HuH-7.5 (cell line): ENCODE results near the gene CRYZ.

Experiments used
- DNase-seq: peaks from one replicate; pipeline ENCODE4 v3.0.0; 2011; ENCODE audit warnings: low spot score

The CRYZ gene

DNA sequence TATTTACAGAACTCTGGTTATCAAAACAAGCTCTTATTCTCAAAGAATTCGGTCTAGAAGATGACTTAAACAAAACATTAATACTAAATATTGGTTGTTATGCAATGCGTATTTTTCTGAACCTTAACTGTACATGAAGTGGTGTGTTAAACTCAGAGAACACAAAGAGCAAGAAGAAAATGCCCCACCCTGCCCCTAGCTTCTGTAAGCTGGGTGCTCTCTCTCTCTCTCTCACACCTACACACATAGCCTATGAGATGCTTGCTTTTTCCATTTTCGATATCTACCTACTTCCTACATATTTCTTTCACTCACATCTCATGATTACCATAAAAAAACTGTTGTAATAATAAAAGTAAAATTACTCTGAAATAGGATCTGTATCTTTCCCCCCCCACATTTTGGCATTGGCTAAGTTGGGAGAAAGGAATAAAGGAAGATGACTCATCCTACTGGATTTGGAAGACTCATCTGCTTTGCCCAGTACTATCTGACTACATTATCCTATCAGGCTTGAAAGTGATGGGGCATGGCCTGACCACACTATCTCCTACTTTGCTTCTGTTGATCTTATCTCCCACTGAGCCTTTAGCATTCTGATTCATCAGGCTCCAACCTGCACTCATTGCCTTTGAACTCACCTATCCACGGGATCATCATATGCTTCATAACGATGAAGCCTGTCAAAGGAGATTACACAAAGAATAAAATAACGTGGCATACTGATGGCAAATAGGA is 2.9 kb downstream of the CRYZ start:
- DNase-seq: no peak

GRCh38 chr1:74728736-74729135 is 4.1 kb downstream of the CRYZ start:
- no peak for DNase-seq

- no peak for DNase-seq
Measured at GRCh38 chr1:74726063-74726462, 6.8 kb downstream of the CRYZ start.

DNA sequence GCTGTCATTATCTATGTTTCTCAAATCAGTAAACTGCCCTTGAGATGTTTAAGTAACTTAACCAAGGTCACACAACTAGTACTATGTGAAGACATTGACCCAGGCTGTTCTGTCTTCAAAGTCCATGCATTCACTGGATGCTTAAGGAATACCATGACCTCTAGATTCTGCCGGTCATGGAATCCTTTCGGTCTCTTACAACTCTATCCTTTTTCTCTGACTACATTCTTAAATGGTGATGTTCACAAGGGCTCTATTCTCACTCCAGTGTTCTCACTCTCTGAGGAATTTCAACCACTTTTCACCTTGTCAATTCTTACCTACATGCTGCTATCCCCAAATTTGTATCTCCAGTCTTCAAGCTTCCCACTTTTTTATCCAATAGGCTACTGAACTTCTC is 15.2 kb downstream of the CRYZ start:
- no peak for DNase-seq

- no peak for DNase-seq
Measured at GRCh38 chr1:74716822-74717221, 16.0 kb downstream of the CRYZ start.

DNA sequence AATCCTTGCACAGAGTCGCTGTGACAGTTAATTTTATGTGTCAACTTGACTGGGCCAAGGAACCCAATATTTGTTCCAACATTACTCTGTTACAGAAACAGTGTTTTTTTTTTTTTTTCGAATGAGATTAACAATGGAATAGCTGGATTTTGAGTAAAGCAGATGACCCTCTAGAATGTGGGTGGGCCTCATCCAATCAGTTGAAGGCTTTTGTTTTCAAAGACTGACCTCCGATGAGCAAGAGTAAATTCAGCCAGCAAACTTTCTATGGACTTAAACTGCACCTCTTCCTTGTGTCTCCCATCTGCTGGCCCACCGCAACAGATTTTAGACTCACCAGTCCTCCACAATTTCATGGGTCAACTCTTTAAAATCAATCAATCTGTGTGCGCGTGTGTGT is 17.0 kb downstream of the CRYZ start:
- DNase-seq: no peak

DNA sequence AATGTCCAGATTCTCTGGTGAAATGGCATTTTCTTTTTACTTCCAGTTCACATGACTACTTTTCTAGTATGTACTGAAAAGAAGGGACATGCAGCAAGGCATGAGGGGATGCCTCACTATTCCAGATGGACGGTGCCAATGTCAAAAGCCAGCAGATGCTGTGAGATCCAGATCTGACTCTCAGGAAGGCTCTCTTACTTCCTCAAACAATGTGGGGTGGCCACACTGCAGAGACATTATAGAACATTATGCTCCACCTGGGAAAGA is 17.7 kb downstream of the CRYZ start:
- no peak for DNase-seq

DNA sequence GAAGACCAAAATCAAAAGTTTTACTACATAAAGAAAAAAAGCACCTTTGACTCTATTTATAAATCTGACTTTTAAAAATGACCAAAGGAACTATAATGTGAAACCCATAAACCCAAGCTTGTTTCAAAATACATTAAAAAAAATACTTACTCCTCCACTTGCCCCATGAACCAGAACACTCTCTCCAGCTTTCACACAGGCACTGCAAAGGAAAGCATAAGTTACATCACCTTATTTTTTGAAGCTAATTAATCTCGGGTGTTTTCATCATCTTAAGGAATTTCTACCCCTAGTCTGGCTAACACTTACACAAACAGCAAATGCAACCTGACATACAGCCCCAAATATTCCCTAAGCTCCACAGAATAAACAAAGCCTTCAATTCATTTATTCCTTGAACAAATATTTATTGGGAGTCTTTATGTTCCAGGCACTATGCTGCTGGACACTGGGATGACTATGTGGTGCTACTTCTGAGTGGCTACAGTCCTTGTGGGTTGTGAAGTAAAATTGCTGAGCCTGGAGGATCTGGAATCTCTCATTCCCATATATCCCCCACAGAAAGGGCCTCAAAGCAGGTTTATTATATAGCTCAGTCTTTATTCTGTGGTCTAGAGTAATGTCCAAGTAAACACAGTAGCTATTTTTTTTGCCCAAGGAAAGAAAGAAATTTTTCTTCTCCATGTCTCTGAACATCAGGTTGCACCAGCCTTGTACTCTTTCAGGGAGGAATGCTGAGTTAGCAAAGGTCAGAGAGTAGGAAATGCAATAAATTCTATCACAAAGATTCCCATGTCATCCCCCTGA is 18.2 kb downstream of the CRYZ start:
- no peak for DNase-seq

DNA sequence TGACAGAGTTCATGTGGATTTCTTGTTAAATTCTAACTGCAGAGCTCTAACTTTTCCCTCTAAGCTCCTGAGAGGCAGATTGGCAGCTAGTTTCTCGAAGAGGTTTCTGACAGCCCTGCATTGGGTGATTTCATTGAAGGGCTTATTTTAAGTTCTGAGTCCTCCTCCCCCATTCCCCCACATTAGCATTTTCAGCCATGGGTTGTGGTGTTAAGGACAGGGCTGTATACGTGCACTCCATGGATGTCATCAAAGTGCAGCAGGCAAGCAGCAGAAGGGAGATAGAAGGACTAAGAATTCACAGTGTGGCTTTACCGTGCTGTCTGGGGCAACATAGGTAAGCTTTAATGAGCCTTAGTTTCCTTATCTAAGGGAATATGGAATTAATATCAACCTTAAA is 19.0 kb downstream of the CRYZ start:
- no peak for DNase-seq

DNA sequence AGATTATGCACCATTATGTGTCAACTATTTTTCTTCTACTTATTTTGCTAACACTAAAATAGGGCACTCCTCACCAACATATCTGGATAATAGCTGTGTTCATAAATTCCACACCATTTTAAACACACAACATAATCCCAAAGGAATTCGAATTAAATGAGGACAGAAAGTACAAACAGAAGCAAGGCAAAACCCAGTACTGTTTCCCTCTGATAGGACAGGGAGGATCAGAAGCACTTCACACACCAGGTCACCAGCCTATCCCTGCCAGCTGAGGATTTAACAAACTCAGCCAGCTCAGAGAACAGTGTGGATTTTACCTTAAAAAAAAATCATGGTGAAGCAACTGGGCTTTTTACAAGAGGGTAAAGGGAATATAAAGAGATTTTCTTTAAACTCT is 20.0 kb downstream of the CRYZ start:
- no peak for DNase-seq

DNA sequence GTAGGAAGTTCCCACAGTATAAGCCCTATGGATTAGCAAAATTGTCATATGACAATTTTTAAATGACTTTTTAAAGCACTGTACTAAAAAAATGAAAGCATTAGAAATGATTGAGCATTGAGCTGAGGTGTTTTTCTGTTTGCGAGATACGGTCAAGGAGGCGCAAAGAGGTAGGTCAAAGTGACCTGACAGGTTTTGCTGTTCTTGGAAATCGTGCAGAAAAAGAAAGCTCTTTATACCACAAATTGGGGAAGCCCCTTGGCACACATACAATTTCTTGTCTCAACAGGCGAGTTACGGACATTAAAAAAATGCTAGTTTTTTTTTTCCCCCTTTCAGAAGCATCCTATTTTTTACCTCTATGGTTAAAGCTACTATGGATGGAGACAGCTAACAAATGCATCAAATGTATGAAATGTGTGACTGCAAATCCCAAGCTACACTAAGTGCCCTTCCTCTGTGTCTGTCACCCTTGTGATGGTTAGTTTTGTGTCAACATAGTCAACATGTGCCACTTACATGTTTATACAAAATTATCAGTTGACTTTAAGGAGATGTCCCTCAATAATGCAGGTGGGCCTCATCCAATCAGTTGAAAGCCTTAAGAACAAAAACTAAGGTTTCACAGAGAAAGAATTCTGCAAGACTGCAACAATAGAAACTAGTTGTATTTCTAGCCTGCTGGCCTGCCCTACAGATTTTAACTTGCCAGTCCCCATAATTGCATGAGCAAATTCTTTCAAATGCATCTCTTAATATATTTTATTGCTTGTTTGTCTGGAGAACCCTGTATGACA is 29.3 kb downstream of the CRYZ start:
- no peak for DNase-seq

- DNase-seq: no peak
Measured at GRCh38 chr1:74699331-74699730, 33.5 kb downstream of the CRYZ start.

- no peak for DNase-seq
Measured at GRCh38 chr1:74697832-74698231, 35.0 kb downstream of the CRYZ start.

- DNase-seq: no peak
Measured at GRCh38 chr1:74693473-74693872, 39.4 kb downstream of the CRYZ start.

DNA sequence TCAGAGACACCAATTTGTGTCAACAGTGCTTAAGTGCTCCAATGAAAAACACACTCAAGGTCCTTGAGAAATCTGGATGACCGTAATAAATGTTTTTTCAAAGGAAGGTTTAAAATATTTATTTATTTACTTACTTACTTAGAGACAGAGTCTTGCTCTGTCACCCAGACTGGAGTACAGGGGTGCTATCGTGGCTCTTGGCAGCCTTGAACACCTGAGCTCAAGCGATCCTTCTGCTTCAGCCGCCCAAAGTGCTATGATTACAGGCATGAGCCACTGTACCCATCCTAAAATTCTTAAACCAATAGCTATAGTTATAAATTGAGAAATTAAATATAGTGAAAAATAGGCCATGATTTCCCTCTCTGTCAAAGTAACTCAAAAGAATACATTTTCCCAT is 41.9 kb downstream of the CRYZ start:
- DNase-seq: no peak

GRCh38 chr1:74690364-74690696 is 42.5 kb downstream of the CRYZ start:
- no peak for DNase-seq

- no peak for DNase-seq
Measured at GRCh38 chr1:74689621-74690363, 43.1 kb downstream of the CRYZ start.

GRCh38 chr1:74686928-74687327 is 45.9 kb downstream of the CRYZ start:
- DNase-seq: no peak

DNA sequence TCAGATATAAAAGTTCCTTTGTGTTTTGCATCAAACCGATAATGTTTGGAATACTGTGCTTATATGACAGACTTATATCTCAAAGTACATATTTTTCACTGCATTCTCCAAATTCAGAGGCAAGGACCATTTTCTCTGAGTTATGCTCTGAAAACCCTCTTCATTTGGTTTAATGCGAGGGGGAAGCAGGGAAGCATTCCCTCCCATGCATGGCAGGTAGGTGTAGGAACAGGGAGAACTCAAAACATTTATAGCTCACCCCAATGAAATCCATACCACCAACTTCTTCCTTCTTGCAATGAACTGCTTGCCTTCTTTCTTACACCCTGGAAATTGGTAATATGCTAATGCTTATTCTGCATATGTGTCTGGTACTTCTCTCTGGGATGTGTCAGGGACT is 48.5 kb downstream of the CRYZ start:
- DNase-seq: no peak

DNA sequence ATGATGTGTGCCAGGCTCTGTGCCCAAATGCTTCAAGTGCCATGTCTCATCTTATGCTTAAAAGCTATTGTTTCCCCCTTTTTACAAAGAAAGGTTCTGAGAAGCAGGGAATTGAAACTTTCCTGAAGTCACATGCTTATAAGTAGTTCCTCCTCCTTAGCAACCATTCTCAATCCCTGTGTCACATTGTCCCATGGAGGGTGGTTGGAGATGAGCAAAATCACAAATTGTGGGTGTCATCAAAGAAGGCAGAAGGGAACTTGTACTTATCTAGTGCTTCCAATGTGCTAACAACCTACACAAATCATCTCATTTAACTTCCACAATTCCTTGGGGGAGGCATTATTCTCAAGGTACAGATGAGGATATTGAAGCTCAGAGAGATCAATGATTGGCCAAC is 49.2 kb downstream of the CRYZ start:
- no peak for DNase-seq

DNA sequence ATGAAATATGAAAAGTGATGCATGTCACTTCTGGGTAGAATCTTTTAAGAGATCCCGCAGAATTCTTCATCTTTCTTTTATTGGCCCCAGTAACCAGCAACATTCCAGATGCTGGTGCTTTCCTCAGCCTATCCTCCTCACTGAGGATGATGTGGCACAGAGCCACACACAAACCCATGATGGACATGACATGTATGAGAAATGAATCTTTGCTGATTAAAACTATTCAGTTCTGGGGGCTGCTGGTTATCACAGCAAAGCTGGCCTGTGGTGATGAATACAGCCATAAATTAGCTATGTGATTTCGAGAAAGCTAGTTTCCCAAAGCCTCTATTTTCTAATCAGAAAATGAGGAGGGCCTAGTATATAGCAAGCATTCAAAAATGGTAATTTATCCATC is 51.0 kb downstream of the CRYZ start:
- DNase-seq: no peak

GRCh38 chr1:74681449-74681848 is 51.4 kb downstream of the CRYZ start:
- no peak for DNase-seq

DNA sequence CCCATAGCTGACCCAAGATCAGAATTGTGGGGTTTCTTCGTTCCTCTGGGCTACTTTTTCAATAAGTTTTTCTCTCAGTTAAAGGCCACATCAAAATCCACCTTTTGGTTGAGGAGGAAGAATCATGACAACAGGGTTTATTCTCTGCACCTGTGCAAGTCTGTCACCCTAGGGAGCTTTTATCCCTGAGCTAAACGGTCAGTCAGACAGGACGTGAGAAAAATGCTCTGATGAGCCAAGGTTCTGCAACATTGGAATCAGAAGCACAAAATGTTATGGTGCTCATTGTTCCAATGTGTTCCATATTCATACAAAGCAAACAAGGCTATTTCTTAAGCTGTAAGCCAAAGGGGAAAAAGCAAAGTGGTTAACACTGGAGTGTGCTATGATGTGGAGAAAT is 51.8 kb downstream of the CRYZ start:
- DNase-seq: no peak
